Esophagus muscularis mucosa (tissue), 4 donors: ENCODE measurements around the gene GRM5. TPM values are rescaled to one million over a fixed set of nuclear protein-coding genes. Genes with fewer than 3 reads are reported as not detected.

ENCODE experiments used
- DNase-seq: peaks from one replicate; pipeline ENCODE4 v3.0.0-alpha.2; 2017; ENCODE audit errors: extremely low spot score
- H3K27ac ChIP-seq, 4 donors: fragments of 200-600 bp; sonication (generic); replicated peaks in 1 of 4; 1 replicate in 3 of 4; 2 replicates in 1 of 4; pipeline ENCODE4 v1.5.1; 2016 to 2019; ENCODE audit warnings: mild to moderate bottlenecking in 1 of 4
- H3K27me3 ChIP-seq, 4 donors: fragments of 200-600 bp; sonication (generic); one replicate each; pipeline versions ENCODE4 v1.5.1 to v1.6.0; 2016 to 2019
- H3K36me3 ChIP-seq, 4 donors: fragments of 200-600 bp; sonication (generic); one replicate each; pipeline ENCODE4 v1.5.1; 2016 to 2019
- H3K4me1 ChIP-seq, 4 donors: fragments of 200-600 bp; sonication (generic); one replicate each; pipeline ENCODE4 v1.5.1; 2016 to 2019
- H3K4me3 ChIP-seq, 4 donors: fragments of 200-600 bp; sonication (generic); 1 replicate in 2 of 4; 2 replicates in 2 of 4; pipeline ENCODE4 v1.5.1; 2016 to 2019; ENCODE audit warnings: mild to moderate bottlenecking in 4 of 4, moderate library complexity in 1 of 4
- H3K9me3 ChIP-seq, 4 donors: fragments of 200-600 bp; sonication (generic); 1 replicate in 3 of 4; 2 replicates in 1 of 4; pipeline ENCODE4 v1.5.1; 2016 to 2019
- CTCF ChIP-seq, 3 experiments: fragments of 200-600 bp in 2 of 3; fragments of 450-650 bp in 1 of 3; sonication (generic) in 2 of 3; IDR thresholded peaks; one replicate each; pipeline ENCODE4 v1.5.1; 2017 to 2019; ENCODE audit warnings: antibody characterized with exemption in 3 of 3, mild to moderate bottlenecking in 2 of 3, moderate library complexity in 1 of 3
- EP300 ChIP-seq: sonication (generic); formaldehyde crosslinking; IDR thresholded peaks from one replicate; pipeline ENCODE4 v1.6.1; 2017; ENCODE audit warnings: antibody characterized with exemption
- POLR2A ChIP-seq: fragments of 450-650 bp; IDR thresholded peaks from one replicate; pipeline ENCODE4 v1.6.1; 2017; ENCODE audit warnings: antibody characterized with exemption, moderate library complexity, mild to moderate bottlenecking, low read depth
- POLR2AphosphoS5 ChIP-seq, 2 donors: sonication (generic); formaldehyde crosslinking; IDR thresholded peaks; one replicate each; pipeline ENCODE4 v1.6.1; 2017; ENCODE audit warnings: antibody characterized with exemption in 2 of 2
- WGBS: methylation state at CpG from one replicate; pipeline ENCODE4 v1.1.5; 2018; 5-methylcytosine and 5-hydroxymethylcytosine counted together
- intact Hi-C: fragments of 100-400 bp; cut with DNase I; formaldehyde crosslinking; loops from one replicate; pipeline ENCODE4 v1.15.1; 2023
- total RNA-seq, 4 donors: library from RNA; depleted of rRNA; stranded (reverse); fragments of >200 nt; gene quantifications; one replicate each; pipeline versions ENCODE4 v1.1.0 to v1.2.1, GENCODE V29; 2016

The GRM5 gene
- total RNA-seq, 4 donors from 2014 or later, result not detected

- no peak for DNase-seq
- no peaks in the 10 kb centered on the region for H3K9me3 ChIP-seq
- intact Hi-C loops, result loop anchor here (1.0 to 2.0 kb wide), 2 partner anchors 312 to 528 kb away; no protein-coding TSS in a partner anchor
- WGBS, result 79% methylated on average over 3 of the region's 3 CpGs
- no peaks in the 10 kb centered on the region for H3K36me3 ChIP-seq
- no peak overlapping the region for H3K27ac ChIP-seq
- H3K4me3 ChIP-seq, result no peak overlapping the region
- peaks cover 0 to 6% (median 4%) of the 10 kb centered on the region in 4 donors for H3K4me1 ChIP-seq
- no peak for TF ChIP-seq CTCF (IDR thresholded peaks at IDR 0.05)
- TF ChIP-seq EP300, result no peak
- no peak for TF ChIP-seq POLR2AphosphoS5 (IDR thresholded peaks at IDR 0.05)
- TF ChIP-seq POLR2A, result no peak
- H3K27me3 ChIP-seq, result no peaks in the 10 kb centered on the region
These were observed 521.0 kb downstream of the GRM5 start for GRCh38 chr11:88544656-88545280.

- no peaks in the 10 kb centered on the region for H3K36me3 ChIP-seq
- H3K27me3 ChIP-seq, result no peaks in the 10 kb centered on the region
- H3K27ac ChIP-seq, result no peak overlapping the region
- H3K9me3 ChIP-seq, result no peaks in the 10 kb centered on the region
- TF ChIP-seq CTCF (IDR thresholded peaks at IDR 0.05), result peak; percentile 77 to 89 (median 85)
- TF ChIP-seq POLR2AphosphoS5 (IDR thresholded peaks at IDR 0.05), result no peak
- no peak for TF ChIP-seq EP300
- TF ChIP-seq POLR2A, result no peak
- WGBS, result 54% methylated on average over 5 of the region's 5 CpGs
- no peak for DNase-seq
- H3K4me3 ChIP-seq, result no peak overlapping the region
- peaks cover 0 to 6% (median 4%) of the 10 kb centered on the region in 4 donors for H3K4me1 ChIP-seq
- intact Hi-C loops, result loop anchor here (1.0 to 2.0 kb wide), 2 partner anchors 311 to 528 kb away; no protein-coding TSS in a partner anchor
These were observed 521.7 kb downstream of the GRM5 start for GRCh38 chr11:88543902-88544655.

GRCh38 chr11:88541006-88541405, 524.8 kb downstream of the GRM5 start:
- 87% methylated on average over 6 of the region's 6 CpGs for WGBS
- intact Hi-C loops, result no loop called here

GRCh38 chr11:88538098-88538497, 527.7 kb downstream of the GRM5 start:
- no peak for DNase-seq
- no peak for TF ChIP-seq POLR2AphosphoS5 (IDR thresholded peaks at IDR 0.05)
- no peak for TF ChIP-seq EP300
- TF ChIP-seq CTCF (IDR thresholded peaks at IDR 0.05), result no peak
- TF ChIP-seq POLR2A, result no peak
- H3K4me3 ChIP-seq, result no peak overlapping the region
- peaks cover 0 to 5% (median 0%) of the 10 kb centered on the region in 4 donors for H3K27me3 ChIP-seq
- H3K27ac ChIP-seq, result no peak overlapping the region
- H3K36me3 ChIP-seq, result no peaks in the 10 kb centered on the region
- H3K9me3 ChIP-seq, result no peaks in the 10 kb centered on the region
- intact Hi-C loops, result no loop called here
- peaks cover 0 to 4% (median 0%) of the 10 kb centered on the region in 4 donors for H3K4me1 ChIP-seq
- 66% methylated on average over 1 of the region's 1 CpG for WGBS

More at GRCh38 chr11:88541006-88541405, 524.8 kb downstream of the GRM5 start:
- Histone ChIP-seq H3K4me1 (peaks cover 0 to 9% (median 5%) of the 10 kb centered on the region in 4 donors), H3K27ac (no peak overlapping the region), H3K27me3 (no peaks in the 10 kb centered on the region), H3K36me3 (no peaks in the 10 kb centered on the region), H3K9me3 (no peaks in the 10 kb centered on the region), H3K4me3 (no peak overlapping the region)
- DNase-seq, result no peak
- TF ChIP-seq POLR2AphosphoS5 (IDR thresholded peaks at IDR 0.05), result no peak
- TF ChIP-seq CTCF (IDR thresholded peaks at IDR 0.05), result no peak
